BLaER1 (cell line): Measurements from ENCODE around the gene HLA-C.
"Not testable (repeated sequence)": the region's sequence is repeated elsewhere in the genome, so short reads cannot be mapped to it uniquely, and the experiment has no call there.

ENCODE experiments used
- H3K27ac ChIP-seq: shearing (Covaris generic); formaldehyde crosslinking; 2 replicates; pipeline ENCODE4 v1.8.1; 2022
- H3K27me3 ChIP-seq: shearing (Covaris generic); formaldehyde crosslinking; 2 replicates; pipeline ENCODE4 v1.8.1; 2022
- H3K36me3 ChIP-seq: shearing (Covaris generic); formaldehyde crosslinking; 2 replicates; pipeline ENCODE4 v1.8.1; 2022
- H3K4me1 ChIP-seq: shearing (Covaris generic); formaldehyde crosslinking; 2 replicates; pipeline ENCODE4 v1.8.1; 2022
- H3K4me2 ChIP-seq: shearing (Covaris generic); formaldehyde crosslinking; 2 replicates; pipeline ENCODE4 v1.8.1; 2022
- H3K4me3 ChIP-seq: shearing (Covaris generic); formaldehyde crosslinking; 2 replicates; pipeline ENCODE4 v1.8.1; 2022
- H3K9ac ChIP-seq: shearing (Covaris generic); formaldehyde crosslinking; 2 replicates; pipeline ENCODE4 v1.8.1; 2022
- H3K9me3 ChIP-seq: shearing (Covaris generic); formaldehyde crosslinking; 2 replicates; pipeline ENCODE4 v1.8.1; 2022
- H4K20me1 ChIP-seq: shearing (Covaris generic); formaldehyde crosslinking; 2 replicates; pipeline ENCODE4 v1.8.1; 2022
- Cebpa-rat ChIP-seq: shearing (Covaris generic); IDR thresholded peaks from 2 replicates; pipeline ENCODE4 v1.8.1; 2022

Gene HLA-C

DNA sequence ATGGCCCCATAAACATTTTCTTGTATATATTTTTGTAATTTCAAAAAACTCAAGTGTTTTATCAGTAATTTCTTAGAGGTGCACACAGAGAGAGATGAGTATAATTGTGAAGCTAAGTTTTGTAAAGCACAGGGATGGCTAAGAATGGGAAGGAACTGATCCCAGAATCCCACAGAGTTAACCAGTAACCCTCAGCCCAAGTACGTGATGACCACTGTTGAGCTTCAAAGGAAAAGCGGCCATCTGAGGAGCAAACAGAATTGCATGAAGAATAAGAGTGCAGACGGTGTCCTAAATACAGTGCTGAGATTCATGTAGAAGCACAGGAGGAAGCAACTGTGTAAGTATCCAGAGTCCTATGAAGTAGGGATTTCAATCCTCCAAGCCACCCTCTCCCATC is 28.1 kb upstream of the HLA-C start:
- no peaks in the 10 kb centered on the region for H3K36me3 ChIP-seq
- no peak overlapping the region for H3K9ac ChIP-seq
- no peak overlapping the region for H3K4me2 ChIP-seq
- H3K9me3 ChIP-seq: no peaks in the 10 kb centered on the region
- H3K4me3 ChIP-seq: no peak overlapping the region
- no peaks in the 10 kb centered on the region for H3K4me1 ChIP-seq
- H3K27ac ChIP-seq: no peak overlapping the region
- no peaks in the 10 kb centered on the region for H3K27me3 ChIP-seq
- no peak for TF ChIP-seq Cebpa-rat
- no peaks in the 10 kb centered on the region for H4K20me1 ChIP-seq

DNA sequence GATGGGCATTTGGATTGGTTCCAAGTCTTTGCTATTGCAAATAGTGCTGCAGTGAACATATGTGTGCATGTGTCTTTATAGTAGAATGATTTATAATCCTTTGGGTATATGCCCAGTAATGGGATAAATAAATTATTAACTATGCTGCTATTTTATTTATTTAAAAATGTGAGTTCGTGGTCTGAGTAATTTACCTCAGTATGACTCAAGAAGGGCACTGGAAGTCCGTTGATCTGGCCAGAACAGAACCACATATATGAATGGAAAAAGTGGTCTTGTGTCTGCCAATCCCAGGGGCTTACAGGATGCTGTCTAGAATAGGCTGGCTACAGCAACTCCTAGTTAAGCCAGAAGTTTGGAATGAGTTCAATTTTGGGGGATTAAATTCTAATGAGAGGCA is 27.6 kb upstream of the HLA-C start:
- Histone ChIP-seq H3K36me3 (no peaks in the 10 kb centered on the region), H3K4me2 (no peak overlapping the region), H3K9ac (no peak overlapping the region), H3K4me3 (no peak overlapping the region), H3K27ac (no peak overlapping the region), H3K4me1 (no peaks in the 10 kb centered on the region), H3K9me3 (no peaks in the 10 kb centered on the region), H3K27me3 (no peaks in the 10 kb centered on the region), H4K20me1 (no peaks in the 10 kb centered on the region)
- no peak for TF ChIP-seq Cebpa-rat

DNA sequence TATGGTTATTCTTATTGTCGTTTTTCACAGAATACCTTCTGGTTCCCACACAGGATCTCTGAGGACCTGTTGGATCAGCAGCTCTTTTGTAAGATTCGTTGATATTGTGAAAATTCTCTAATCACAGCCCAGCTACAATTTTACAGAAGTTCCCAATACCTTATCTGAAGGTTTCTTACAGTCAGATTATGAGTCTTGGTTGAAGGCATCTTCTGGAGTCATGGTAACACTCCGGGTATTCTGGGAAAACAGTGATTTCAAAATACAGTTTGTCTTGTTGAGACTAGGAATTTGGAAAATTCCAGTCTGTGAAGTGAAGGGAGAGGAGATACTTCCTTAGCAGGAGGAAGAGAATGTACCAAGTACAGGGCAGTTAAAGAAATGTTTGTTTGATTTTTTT is 22.2 kb upstream of the HLA-C start:
- no peak overlapping the region for H3K27ac ChIP-seq
- no peaks in the 10 kb centered on the region for H3K36me3 ChIP-seq
- H3K9me3 ChIP-seq: no peaks in the 10 kb centered on the region
- H3K4me3 ChIP-seq: no peak overlapping the region
- no peaks in the 10 kb centered on the region for H3K27me3 ChIP-seq
- no peak for TF ChIP-seq Cebpa-rat
- no peaks in the 10 kb centered on the region for H4K20me1 ChIP-seq
- no peak overlapping the region for H3K4me2 ChIP-seq
- H3K4me1 ChIP-seq: no peaks in the 10 kb centered on the region
- no peak overlapping the region for H3K9ac ChIP-seq

DNA sequence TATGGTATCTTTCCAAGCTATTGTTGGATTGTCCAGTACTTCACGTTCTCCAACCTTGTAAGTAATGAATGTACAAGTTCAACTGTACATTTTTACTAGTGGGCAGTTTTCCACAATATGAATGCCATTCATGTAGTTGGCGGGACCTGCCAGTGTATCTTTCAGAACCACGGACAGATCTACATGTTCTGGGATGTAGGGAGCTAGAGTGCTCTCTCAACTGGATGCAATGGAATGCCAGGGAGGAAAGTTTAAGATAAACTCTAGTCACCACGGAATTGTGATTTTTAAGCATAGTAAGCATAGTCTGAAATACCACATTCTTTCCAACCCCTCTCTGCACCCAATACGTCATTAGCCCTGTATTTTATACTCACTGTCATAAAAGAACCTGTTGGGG is 21.5 kb upstream of the HLA-C start:
- H3K4me2 ChIP-seq: no peak overlapping the region
- H4K20me1 ChIP-seq: no peaks in the 10 kb centered on the region
- H3K27ac ChIP-seq: no peak overlapping the region
- H3K4me1 ChIP-seq: no peaks in the 10 kb centered on the region
- no peak overlapping the region for H3K4me3 ChIP-seq
- H3K9ac ChIP-seq: no peak overlapping the region
- H3K27me3 ChIP-seq: no peaks in the 10 kb centered on the region
- no peaks in the 10 kb centered on the region for H3K9me3 ChIP-seq
- TF ChIP-seq Cebpa-rat: no peak
- no peaks in the 10 kb centered on the region for H3K36me3 ChIP-seq

DNA sequence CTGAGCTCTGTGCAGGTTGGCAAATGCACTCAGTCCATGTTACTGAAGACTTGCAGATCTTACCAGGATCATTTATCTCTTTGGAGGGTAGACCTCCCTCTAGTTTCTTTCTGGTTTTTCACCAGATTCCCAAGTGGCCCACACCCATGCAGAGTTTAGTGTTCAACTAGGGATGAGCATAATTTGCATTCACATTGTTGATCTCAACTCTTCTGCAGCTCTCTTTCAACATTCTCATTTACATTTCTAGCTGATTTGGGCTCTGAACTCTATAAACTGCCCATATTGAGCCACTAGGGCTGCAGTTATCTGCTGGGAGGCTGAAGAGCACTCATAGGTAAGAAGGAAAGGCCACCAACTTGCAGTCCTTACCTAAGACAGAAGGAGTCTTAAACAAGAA is 17.9 kb upstream of the HLA-C start:
- H3K4me1 ChIP-seq: no peaks in the 10 kb centered on the region
- H4K20me1 ChIP-seq: no peaks in the 10 kb centered on the region
- no peaks in the 10 kb centered on the region for H3K27me3 ChIP-seq
- H3K4me3 ChIP-seq: no peak overlapping the region
- no peaks in the 10 kb centered on the region for H3K36me3 ChIP-seq
- no peak overlapping the region for H3K4me2 ChIP-seq
- no peak for TF ChIP-seq Cebpa-rat
- H3K9ac ChIP-seq: no peak overlapping the region
- H3K27ac ChIP-seq: no peak overlapping the region
- no peaks in the 10 kb centered on the region for H3K9me3 ChIP-seq

DNA sequence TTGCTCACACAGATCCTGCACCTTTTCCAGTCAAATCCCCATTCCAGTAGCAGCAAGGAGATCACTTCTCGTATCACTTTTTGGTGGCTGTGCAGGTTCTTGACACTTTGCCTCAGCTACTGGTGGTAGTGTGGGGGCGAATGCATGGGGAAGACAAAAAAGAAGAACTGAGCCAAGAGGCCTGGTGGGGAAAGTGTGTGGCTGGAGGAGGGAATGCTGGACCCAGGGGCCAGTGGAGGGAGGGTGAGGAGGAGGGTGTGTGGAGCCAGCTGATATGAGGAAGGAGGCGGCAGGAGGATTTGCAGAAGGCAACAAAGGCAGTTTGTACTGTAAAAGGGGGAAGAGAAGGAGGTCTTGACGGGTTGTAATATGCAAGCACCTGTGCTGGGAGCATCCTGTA is 15.7 kb upstream of the HLA-C start:
- Histone ChIP-seq H3K36me3 (no peaks in the 10 kb centered on the region), H4K20me1 (no peaks in the 10 kb centered on the region), H3K4me1 (no peaks in the 10 kb centered on the region), H3K4me3 (no peak overlapping the region), H3K9ac (no peak overlapping the region), H3K9me3 (no peaks in the 10 kb centered on the region), H3K27ac (no peak overlapping the region), H3K4me2 (no peak overlapping the region), H3K27me3 (no peaks in the 10 kb centered on the region)
- TF ChIP-seq Cebpa-rat: no peak

DNA sequence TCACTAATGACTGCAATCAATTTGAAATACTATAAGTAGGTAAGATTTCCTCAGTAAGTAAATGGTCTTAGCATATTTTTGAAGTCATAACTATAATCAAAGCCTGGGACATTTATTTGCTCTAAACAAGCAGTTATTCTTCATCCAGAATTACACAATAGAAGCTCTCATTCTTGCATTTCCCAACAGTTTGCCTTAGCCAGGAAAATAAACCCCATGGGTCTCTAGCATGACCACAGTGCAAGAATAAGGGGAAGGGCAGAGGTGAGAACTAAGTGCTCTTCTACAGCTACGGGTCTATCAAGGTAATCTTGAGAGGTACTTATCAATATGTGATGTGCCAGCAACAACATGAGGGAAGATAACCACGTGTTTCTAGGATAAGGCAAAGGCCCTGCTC is 14.1 kb upstream of the HLA-C start:
- Histone ChIP-seq H3K9ac (no peak overlapping the region), H3K9me3 (no peaks in the 10 kb centered on the region), H3K4me1 (no peaks in the 10 kb centered on the region), H3K27ac (no peak overlapping the region), H4K20me1 (no peaks in the 10 kb centered on the region), H3K36me3 (no peaks in the 10 kb centered on the region), H3K27me3 (no peaks in the 10 kb centered on the region), H3K4me2 (no peak overlapping the region), H3K4me3 (no peak overlapping the region)
- no peak for TF ChIP-seq Cebpa-rat

DNA sequence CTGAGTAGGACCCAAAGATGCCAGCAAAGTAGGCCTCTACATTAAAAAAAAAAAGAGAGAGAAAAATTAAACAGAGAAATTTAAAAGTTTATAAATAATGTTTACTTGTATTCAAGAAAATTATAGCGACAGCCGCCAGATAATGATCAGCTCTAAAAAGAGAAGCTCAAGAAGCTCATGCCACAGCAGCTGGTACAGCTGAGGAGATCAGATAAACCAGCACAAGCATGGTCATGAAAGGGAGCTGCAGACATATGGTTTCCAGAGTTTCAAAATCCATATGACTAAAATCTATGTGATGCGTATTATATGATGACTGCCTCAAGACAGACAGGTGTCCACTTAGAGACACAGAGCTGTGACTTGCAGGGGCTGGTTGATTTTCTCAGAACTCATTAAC is 13.6 kb upstream of the HLA-C start:
- Histone ChIP-seq H3K27me3 (no peaks in the 10 kb centered on the region), H3K36me3 (no peaks in the 10 kb centered on the region), H4K20me1 (no peaks in the 10 kb centered on the region), H3K27ac (no peak overlapping the region), H3K4me2 (no peak overlapping the region), H3K4me3 (no peak overlapping the region), H3K9me3 (no peaks in the 10 kb centered on the region), H3K4me1 (no peaks in the 10 kb centered on the region), H3K9ac (no peak overlapping the region)
- TF ChIP-seq Cebpa-rat: no peak

DNA sequence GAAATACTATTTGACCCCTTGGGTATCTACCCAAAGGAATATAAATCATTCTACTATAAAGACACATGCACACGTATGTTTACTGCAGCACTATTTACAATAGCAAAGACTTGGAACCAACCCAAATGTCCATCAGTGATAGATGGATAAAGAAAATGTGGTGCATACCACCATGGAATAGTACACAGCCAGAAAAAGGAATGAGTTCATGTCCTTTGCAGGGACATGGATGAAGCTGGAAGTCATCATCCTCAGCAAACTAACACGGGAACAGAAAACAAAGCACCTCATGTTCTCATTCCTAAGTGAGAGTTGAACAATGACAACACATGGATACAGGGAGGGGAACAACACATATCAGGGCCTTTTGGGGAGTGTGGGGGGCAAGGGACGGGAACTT is 7.8 kb upstream of the HLA-C start:
- not testable (repeated sequence) for H3K4me2 ChIP-seq, H3K36me3 ChIP-seq, H3K27ac ChIP-seq, H3K4me1 ChIP-seq, H4K20me1 ChIP-seq, H3K9me3 ChIP-seq, H3K4me3 ChIP-seq, H3K27me3 ChIP-seq, H3K9ac ChIP-seq

DNA sequence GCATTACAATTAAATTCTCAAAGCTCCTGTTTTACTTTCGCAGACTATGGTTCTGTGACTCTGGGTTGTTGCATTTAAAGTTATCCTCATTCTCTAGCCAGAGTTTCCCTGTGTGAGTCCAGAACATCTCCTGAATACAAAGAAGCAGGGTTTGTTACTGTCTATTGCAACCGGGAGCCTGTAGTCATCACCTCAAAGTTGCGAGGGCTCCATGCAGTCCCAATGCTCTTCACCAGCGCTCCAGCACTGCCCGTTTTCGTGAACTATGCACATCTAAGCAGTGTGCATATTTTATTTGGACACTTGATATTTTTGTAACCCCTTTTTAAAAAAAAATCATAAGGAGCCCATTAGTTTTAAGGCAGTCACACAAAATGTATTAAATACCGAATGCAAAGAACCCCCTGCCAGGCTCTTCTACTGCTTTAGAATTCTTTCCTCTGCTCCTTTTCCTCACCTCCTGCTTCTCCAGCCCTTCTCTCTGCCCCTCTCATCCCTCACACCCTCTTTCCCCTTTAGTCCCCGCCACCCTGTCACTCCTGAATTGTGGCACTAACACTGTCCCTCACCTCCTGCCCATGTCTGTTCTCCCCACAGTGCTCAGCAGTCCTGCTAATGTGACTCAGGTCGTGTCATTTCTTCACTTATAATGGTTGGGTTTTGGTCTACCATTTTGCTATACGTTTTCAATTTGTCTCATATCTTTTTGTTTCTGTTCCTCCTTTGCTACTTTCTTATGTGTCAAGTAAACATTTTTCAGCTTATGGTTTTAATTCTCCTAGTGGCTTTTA is 1.1 kb upstream of the HLA-C start:
- H3K4me2 ChIP-seq: peak overlapping the region; percentile 85
- peak overlapping the region; percentile 70 for H3K4me3 ChIP-seq
- no peak for TF ChIP-seq Cebpa-rat
- peaks cover 10% of the 10 kb centered on the region; the same call in 1 of the 2 replicates for H4K20me1 ChIP-seq
- H3K27ac ChIP-seq: peak overlapping the region; percentile 87; the same call in 1 of the 2 replicates
- H3K9me3 ChIP-seq: no peaks in the 10 kb centered on the region
- H3K36me3 ChIP-seq: peaks cover 13% of the 10 kb centered on the region
- H3K9ac ChIP-seq: peak overlapping the region; percentile 87; the same call in 1 of the 2 replicates
- H3K27me3 ChIP-seq: no peaks in the 10 kb centered on the region
- H3K4me1 ChIP-seq: peaks cover 14% of the 10 kb centered on the region

DNA sequence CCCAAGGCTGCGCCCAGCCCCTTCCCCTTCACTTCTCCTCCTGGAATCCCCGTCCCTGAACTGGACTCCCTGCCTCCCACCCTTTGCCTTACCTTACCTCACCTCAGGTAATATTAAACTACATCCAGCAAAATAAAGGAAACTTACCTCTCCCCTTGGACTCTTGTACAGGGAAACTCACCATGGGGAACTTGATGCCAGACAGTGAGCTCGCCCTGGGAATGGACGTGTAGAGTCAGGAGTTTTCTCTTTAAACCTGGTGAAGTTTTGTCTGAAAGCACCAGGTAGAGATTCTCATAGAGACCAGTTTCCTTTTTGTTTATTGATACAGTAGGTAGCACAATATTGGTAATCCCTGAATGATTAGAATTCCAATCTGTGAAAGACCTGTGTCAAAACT is 544 bp upstream of the HLA-C start:
- peak overlapping the region; percentile 85 for H3K4me2 ChIP-seq
- peak overlapping the region; percentile 70 for H3K4me3 ChIP-seq
- H3K27me3 ChIP-seq: no peaks in the 10 kb centered on the region
- no peaks in the 10 kb centered on the region for H3K9me3 ChIP-seq
- H3K4me1 ChIP-seq: peaks cover 14% of the 10 kb centered on the region
- peaks cover 15% of the 10 kb centered on the region for H3K36me3 ChIP-seq
- TF ChIP-seq Cebpa-rat: no peak
- H3K27ac ChIP-seq: peak overlapping the region; percentile 87
- peak overlapping the region; percentile 87 for H3K9ac ChIP-seq
- H4K20me1 ChIP-seq: peaks cover 10% of the 10 kb centered on the region; the same call in 1 of the 2 replicates
